Activated naive CD4-positive, alpha-beta T cell treated with anti-CD3 and anti-CD28 coated beads, Interleukin-2, amount 50 U/mL, for 16 hours (primary cell): ENCODE measurements around the gene UNC5A.
"Not testable (repeated sequence)": the region's sequence is repeated elsewhere in the genome, so short reads cannot be mapped to it uniquely, and the experiment has no call there.

Experiments
- DNase-seq: peaks from one replicate; pipeline ENCODE4 v3.0.0-alpha.2; 2020

UNC5A gene

GRCh38 chr5:176866707-176867310 lies 56.5 kb downstream of the UNC5A start:
- DNase-seq = no peak

DNA sequence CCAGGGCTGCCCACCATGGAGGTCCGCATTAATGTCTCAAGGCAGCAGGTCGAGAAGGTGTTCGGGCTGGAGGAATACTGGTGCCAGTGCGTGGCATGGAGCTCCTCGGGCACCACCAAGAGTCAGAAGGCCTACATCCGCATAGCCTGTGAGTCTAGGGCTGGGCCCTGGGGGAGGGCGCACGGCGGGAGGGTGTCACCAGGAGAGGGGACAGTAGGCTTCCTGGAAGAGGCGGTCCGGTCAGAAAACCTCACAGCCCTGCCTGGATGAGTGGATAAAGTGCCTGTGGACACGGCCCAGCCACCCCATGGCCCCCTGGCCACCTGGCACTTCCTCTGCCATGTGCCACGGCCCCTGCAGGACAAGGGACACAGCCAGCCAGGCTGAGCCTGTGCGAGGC lies 57.8 kb downstream of the UNC5A start:
- no peak for DNase-seq

- no peak for DNase-seq
Measured at GRCh38 chr5:176868731-176869130, 58.4 kb downstream of the UNC5A start.

GRCh38 chr5:176869501-176870109 lies 59.2 kb downstream of the UNC5A start:
- DNase-seq = no peak

GRCh38 chr5:176870110-176870591 lies 59.8 kb downstream of the UNC5A start:
- no peak for DNase-seq

DNA sequence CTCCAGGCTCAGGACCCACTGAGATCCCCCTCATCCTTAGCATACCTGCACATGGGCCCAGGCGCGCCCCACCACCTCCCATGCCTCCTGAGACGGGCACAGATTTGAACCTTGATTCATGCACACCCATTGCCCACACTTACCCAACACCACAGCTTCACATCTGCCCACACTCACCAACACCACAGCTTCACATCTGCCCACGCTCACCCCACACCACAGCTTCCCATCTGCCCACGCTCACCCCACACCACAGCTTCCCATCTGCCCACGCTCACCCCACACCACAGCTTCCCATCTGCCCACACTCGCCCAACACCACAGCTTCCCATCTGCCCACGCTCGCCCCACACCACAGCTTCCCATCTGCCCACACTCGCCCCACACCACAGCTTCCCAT lies 60.3 kb downstream of the UNC5A start:
- DNase-seq = not testable (repeated sequence)

DNA sequence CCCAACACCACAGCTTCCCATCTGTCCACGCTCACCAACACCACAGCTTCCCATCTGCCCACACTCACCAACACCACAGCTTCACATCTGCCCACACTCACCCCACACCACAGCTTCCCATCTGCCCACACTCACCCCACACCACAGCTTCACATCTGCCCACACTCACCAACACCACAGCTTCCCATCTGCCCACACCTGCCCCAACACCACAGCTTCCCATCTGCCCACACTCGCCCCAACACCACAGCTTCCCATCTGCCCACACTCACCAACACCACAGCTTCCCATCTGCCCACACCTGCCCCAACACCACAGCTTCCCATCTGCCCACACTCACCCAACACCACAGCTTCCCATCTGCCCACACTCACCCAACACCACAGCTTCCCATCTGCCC lies 62.2 kb downstream of the UNC5A start:
- not testable (repeated sequence) for DNase-seq

- not testable (repeated sequence) for DNase-seq
Measured at GRCh38 chr5:176873011-176873410, 62.7 kb downstream of the UNC5A start.

GRCh38 chr5:176873541-176874172 lies 63.3 kb downstream of the UNC5A start:
- no peak for DNase-seq

DNA sequence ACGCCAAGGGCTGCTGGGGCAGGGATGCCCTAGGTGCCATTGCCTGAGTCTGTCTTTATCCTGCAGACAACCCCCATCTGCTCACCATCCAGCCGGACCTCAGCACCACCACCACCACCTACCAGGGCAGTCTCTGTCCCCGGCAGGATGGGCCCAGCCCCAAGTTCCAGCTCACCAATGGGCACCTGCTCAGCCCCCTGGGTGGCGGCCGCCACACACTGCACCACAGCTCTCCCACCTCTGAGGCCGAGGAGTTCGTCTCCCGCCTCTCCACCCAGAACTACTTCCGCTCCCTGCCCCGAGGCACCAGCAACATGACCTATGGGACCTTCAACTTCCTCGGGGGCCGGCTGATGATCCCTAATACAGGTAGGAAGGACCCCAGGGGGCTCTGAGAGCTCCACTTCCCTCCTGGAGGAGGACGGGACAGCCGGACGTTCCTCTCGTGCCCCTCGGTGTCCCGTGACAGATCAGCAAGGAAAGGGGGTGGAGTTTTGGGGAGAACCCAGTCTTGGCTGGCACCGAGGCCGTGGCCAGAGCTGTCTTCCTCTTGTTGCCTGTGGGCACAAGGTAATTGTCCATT lies 63.9 kb downstream of the UNC5A start:
- DNase-seq = no peak

- DNase-seq = no peak
Measured at GRCh38 chr5:176875014-176875550, 64.7 kb downstream of the UNC5A start.

DNA sequence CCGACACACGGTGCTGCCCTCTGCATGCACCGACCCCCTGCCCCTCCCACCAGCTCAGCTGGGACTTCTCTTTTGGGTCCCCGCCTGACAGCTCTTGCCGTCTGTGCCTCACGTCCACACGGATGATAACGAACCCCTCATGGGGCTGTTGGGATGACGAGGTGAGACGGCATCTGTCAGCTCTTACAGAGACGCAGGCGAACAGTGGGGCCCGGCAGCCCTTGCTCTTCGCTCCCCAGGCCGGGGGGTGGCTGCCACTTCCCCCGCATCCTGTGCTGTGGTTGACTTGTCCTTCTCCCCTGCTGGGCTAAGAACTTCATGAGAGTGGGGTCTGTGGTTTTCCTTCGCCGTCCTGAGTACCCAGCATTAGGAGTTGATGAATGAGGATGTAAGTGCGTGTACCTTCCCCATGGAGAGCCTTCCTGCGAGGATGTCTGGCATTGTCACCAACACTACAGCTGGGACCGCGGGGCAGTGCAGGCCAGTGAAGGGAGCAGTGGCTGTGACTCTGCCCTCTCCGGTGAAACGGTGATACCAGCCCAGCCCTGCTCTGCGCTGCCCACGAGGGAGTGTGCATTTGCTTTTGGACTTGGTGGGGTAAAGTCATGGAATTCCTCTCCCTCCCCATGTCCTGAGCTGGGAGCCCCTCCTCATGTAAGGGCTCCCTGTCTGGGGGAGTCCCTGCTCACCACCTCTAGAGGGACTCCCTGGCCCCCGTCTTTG lies 65.6 kb downstream of the UNC5A start:
- no peak for DNase-seq

DNA sequence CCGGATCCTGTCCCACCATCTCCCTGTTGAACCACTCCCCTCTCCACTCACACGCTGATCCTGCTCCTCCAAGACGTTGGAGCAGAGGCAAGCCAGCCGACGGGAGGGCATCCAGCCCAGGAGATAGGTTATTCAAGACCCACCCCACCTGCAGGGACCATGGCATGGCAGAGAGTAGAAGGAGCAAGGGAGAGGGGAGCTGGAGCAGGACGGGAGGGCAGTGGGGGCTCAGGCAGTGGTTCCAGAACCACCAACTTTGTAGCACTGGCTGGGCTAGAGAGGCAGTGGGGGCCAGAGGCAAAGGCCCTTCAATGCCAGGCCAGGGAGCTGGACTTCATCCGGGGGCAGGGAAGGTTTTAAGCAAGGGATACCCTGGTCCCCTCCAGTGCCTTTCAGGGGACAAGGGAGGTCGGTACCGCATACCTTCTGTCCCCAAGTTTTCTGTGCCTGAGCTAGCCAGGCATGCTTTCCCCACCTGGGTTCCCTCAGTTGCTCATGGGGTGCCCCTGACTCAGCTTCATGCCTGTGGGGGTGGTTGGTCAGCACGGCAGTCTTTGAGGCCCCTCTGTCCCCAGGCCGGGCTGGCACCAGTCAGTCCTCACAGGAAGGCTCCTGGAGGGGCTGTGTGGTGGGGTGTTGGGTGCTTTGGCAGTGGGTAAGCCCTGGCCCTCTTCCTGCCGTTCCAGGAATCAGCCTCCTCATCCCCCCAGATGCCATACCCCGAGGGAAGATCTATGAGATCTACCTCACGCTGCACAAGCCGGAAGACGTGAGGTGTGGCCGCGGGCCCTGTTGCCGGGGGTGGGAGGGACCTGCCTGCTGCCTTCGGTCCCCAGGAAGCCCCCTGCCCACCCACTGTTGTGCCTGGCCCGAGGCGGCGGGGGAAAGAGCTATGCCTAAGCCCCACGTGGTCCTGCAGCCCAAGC lies 66.4 kb downstream of the UNC5A start:
- DNase-seq = no peak

DNA sequence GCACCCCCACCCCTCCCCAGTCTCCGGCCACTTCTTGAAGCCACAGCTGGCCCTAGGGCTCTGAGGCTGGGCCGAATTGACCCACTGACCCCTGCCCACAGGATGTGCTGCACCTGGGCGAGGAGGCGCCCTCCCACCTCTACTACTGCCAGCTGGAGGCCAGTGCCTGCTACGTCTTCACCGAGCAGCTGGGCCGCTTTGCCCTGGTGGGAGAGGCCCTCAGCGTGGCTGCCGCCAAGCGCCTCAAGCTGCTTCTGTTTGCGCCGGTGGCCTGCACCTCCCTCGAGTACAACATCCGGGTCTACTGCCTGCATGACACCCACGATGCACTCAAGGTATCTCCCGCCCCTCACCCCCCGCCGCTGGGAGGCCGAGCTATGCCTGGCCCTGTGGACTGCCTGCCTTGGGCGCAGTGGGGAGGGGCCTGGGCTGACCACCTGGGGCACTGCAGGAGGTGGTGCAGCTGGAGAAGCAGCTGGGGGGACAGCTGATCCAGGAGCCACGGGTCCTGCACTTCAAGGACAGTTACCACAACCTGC lies 67.5 kb downstream of the UNC5A start:
- no peak for DNase-seq

- DNase-seq = no peak
Measured at GRCh38 chr5:176878463-176878862, 68.1 kb downstream of the UNC5A start.

DNA sequence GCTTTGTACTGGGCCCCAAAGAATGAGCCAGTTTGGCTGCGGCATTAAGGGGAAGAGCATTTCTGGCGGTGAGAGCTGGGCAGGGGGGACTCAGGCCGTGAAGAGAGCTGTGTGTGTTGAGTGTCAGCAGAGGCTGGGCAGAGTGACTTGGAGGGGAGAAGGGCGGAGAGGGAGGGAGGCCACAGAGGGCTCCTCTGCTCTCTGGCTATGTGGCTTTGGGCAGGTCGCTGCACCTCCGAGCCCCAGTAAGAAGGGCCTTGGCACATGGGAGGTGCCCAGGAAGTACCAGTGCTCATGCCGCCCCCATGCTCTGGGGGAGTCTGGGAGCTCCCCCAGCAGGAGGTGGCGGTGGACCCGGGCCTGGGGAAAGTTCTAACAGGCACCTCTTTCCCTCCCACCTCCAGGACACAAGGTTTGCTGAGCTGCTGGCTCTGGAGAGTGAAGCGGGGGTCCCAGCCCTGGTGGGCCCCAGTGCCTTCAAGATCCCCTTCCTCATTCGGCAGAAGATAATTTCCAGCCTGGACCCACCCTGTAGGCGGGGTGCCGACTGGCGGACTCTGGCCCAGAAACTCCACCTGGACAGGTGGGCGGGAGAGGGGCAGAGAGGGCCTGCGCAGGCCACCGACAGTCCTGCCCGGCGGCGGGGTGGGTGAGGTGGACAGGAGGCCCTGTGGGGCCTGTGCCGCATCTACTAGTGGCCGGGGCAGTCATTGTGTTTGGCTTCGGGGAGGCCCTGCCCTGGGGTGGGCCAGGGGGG lies 68.7 kb downstream of the UNC5A start:
- DNase-seq = no peak

- no peak for DNase-seq
Measured at GRCh38 chr5:176879663-176880361, 69.5 kb downstream of the UNC5A start.

- no peak for DNase-seq
Measured at GRCh38 chr5:176880366-176881020, 70.1 kb downstream of the UNC5A start.

- no peak for DNase-seq
Measured at GRCh38 chr5:176881021-176881749, 70.8 kb downstream of the UNC5A start.
